Suppressor macrophage treated with lipopolysaccharide for 4 hours (primary cell): ENCODE data around the gene BCL2L1.

Source experiments
- DNase-seq: peaks from one replicate; pipeline ENCODE4 v3.0.0-alpha.2; 2020

Gene BCL2L1

GRCh38 chr20:31691646-31692275, 30.9 kb downstream of the BCL2L1 start:
- no peak for DNase-seq

GRCh38 chr20:31690124-31690666, 32.5 kb downstream of the BCL2L1 start:
- no peak for DNase-seq

GRCh38 chr20:31689141-31689540, 33.5 kb downstream of the BCL2L1 start:
- no peak for DNase-seq

- no peak for DNase-seq
Measured at GRCh38 chr20:31687777-31688176, 34.9 kb downstream of the BCL2L1 start.

- DNase-seq: no peak
Measured at GRCh38 chr20:31685853-31686643, 36.6 kb downstream of the BCL2L1 start.

- DNase-seq: no peak
Measured at GRCh38 chr20:31684153-31685015, 38.3 kb downstream of the BCL2L1 start.

GRCh38 chr20:31682927-31683326, 39.7 kb downstream of the BCL2L1 start:
- no peak for DNase-seq

GRCh38 chr20:31682352-31682751, 40.3 kb downstream of the BCL2L1 start:
- DNase-seq: no peak

- DNase-seq: no peak
Measured at GRCh38 chr20:31681769-31682168, 40.9 kb downstream of the BCL2L1 start.

GRCh38 chr20:31681128-31681727, 41.4 kb downstream of the BCL2L1 start:
- DNase-seq: no peak

GRCh38 chr20:31680286-31681127, 42.2 kb downstream of the BCL2L1 start:
- DNase-seq: no peak

- no peak for DNase-seq
Measured at GRCh38 chr20:31679357-31680285, 43.0 kb downstream of the BCL2L1 start.

GRCh38 chr20:31678389-31679356, 44.0 kb downstream of the BCL2L1 start:
- DNase-seq: no peak

GRCh38 chr20:31677553-31678260, 45.0 kb downstream of the BCL2L1 start:
- DNase-seq: no peak

GRCh38 chr20:31676609-31676989, 46.1 kb downstream of the BCL2L1 start:
- DNase-seq: no peak

GRCh38 chr20:31675828-31676608, 46.6 kb downstream of the BCL2L1 start:
- no peak for DNase-seq

GRCh38 chr20:31674895-31675827, 47.5 kb downstream of the BCL2L1 start:
- peak; percentile 95 for DNase-seq
